ENCODE results near the gene UAP1.

Gene UAP1

GRCh38 chr1:162552684-162553252 lies 8.8 kb upstream of the UAP1 start:
- TF ChIP-seq FOXM1 (IDR thresholded peaks at IDR 0.05; ENCODE audit: borderline replicate concordance, low read depth), result no peak
- TF ChIP-seq MAX (IDR thresholded peaks at IDR 0.05), result no peak
- no peak for TF ChIP-seq TEAD4 (IDR thresholded peaks at IDR 0.05)
- TF ChIP-seq RAD21 (IDR thresholded peaks at IDR 0.05; ENCODE audit: low read depth), result no peak
- TF ChIP-seq YY1 (IDR thresholded peaks at IDR 0.05; ENCODE audit: low read depth), result no peak
- no peak for TF ChIP-seq EGR1 (IDR thresholded peaks at IDR 0.05)
- no peak for TF ChIP-seq TCF12 (IDR thresholded peaks at IDR 0.05; ENCODE audit: low read depth)
- no peak for TF ChIP-seq EP300 (IDR thresholded peaks at IDR 0.05; ENCODE audit: borderline replicate concordance)
- TF ChIP-seq ZBTB7A (IDR thresholded peaks at IDR 0.05; ENCODE audit: low read depth), result no peak
- no peak for TF ChIP-seq USF1 (IDR thresholded peaks at IDR 0.05)
- TF ChIP-seq, protein P1, sequence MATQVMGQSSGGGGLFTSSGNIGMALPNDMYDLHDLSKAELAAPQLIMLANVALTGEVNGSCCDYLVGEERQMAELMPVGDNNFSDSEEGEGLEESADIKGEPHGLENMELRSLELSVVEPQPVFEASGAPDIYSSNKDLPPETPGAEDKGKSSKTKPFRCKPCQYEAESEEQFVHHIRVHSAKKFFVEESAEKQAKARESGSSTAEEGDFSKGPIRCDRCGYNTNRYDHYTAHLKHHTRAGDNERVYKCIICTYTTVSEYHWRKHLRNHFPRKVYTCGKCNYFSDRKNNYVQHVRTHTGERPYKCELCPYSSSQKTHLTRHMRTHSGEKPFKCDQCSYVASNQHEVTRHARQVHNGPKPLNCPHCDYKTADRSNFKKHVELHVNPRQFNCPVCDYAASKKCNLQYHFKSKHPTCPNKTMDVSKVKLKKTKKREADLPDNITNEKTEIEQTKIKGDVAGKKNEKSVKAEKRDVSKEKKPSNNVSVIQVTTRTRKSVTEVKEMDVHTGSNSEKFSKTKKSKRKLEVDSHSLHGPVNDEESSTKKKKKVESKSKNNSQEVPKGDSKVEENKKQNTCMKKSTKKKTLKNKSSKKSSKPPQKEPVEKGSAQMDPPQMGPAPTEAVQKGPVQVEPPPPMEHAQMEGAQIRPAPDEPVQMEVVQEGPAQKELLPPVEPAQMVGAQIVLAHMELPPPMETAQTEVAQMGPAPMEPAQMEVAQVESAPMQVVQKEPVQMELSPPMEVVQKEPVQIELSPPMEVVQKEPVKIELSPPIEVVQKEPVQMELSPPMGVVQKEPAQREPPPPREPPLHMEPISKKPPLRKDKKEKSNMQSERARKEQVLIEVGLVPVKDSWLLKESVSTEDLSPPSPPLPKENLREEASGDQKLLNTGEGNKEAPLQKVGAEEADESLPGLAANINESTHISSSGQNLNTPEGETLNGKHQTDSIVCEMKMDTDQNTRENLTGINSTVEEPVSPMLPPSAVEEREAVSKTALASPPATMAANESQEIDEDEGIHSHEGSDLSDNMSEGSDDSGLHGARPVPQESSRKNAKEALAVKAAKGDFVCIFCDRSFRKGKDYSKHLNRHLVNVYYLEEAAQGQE (IDR thresholded peaks at IDR 0.05; ENCODE audit: low read depth), result no peak
- TF ChIP-seq NFIC (IDR thresholded peaks at IDR 0.05), result no peak
- no peak for TF ChIP-seq CREB1 (IDR thresholded peaks at IDR 0.05; ENCODE audit: low read depth)

- TF ChIP-seq EGR1 (IDR thresholded peaks at IDR 0.05) (no peak), FOXM1 (IDR thresholded peaks at IDR 0.05; ENCODE audit: borderline replicate concordance, low read depth) (no peak), CEBPB (IDR thresholded peaks at IDR 0.05) (no peak), MAX (IDR thresholded peaks at IDR 0.05) (no peak), TEAD4 (IDR thresholded peaks at IDR 0.05) (no peak), RAD21 (IDR thresholded peaks at IDR 0.05; ENCODE audit: low read depth) (no peak), TAF1 (IDR thresholded peaks at IDR 0.05; ENCODE audit: low read depth) (no peak)
- TF ChIP-seq, protein P1 (IDR thresholded peaks at IDR 0.05; ENCODE audit: low read depth), result no peak
These were observed 7.3 kb upstream of the UAP1 start for GRCh38 chr1:162554258-162554657.

DNA sequence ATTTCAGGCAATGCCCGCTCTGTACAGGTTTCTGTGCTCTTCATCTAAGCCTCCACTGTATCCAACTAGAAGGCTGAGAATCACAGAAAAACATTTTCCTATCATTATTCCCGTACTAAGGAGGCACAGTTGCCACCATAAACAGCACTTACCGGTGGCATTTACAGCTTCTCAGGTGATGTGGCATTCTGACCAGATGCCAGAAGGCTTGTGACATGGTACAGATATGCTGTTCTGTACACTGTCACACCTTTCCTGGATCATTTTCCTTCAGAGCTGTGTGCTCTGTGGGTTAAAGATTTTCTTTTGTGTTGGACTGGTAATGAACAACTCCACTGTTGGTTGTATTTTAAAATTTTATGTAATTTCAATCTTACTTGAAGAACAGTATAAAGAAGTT lies 4.0 kb upstream of the UAP1 start:
- TF ChIP-seq EP300 (IDR thresholded peaks at IDR 0.05; ENCODE audit: borderline replicate concordance), result no peak
- TF ChIP-seq YY1 (IDR thresholded peaks at IDR 0.05; ENCODE audit: low read depth), result no peak
- TF ChIP-seq USF1 (IDR thresholded peaks at IDR 0.05), result no peak
- TF ChIP-seq, protein P1 (IDR thresholded peaks at IDR 0.05; ENCODE audit: low read depth), result no peak
- TF ChIP-seq NFIC (IDR thresholded peaks at IDR 0.05), result no peak
- TF ChIP-seq CREB1 (IDR thresholded peaks at IDR 0.05; ENCODE audit: low read depth), result no peak
- no peak for TF ChIP-seq FOXM1 (IDR thresholded peaks at IDR 0.05; ENCODE audit: borderline replicate concordance, low read depth)
- no peak for TF ChIP-seq RAD21 (IDR thresholded peaks at IDR 0.05; ENCODE audit: low read depth)
- TF ChIP-seq MAX (IDR thresholded peaks at IDR 0.05), result no peak
- no peak for TF ChIP-seq ZBTB7A (IDR thresholded peaks at IDR 0.05; ENCODE audit: low read depth)
- TF ChIP-seq TEAD4 (IDR thresholded peaks at IDR 0.05), result no peak
- TF ChIP-seq CEBPB (IDR thresholded peaks at IDR 0.05), result no peak
- no peak for TF ChIP-seq TAF1 (IDR thresholded peaks at IDR 0.05; ENCODE audit: low read depth)

DNA sequence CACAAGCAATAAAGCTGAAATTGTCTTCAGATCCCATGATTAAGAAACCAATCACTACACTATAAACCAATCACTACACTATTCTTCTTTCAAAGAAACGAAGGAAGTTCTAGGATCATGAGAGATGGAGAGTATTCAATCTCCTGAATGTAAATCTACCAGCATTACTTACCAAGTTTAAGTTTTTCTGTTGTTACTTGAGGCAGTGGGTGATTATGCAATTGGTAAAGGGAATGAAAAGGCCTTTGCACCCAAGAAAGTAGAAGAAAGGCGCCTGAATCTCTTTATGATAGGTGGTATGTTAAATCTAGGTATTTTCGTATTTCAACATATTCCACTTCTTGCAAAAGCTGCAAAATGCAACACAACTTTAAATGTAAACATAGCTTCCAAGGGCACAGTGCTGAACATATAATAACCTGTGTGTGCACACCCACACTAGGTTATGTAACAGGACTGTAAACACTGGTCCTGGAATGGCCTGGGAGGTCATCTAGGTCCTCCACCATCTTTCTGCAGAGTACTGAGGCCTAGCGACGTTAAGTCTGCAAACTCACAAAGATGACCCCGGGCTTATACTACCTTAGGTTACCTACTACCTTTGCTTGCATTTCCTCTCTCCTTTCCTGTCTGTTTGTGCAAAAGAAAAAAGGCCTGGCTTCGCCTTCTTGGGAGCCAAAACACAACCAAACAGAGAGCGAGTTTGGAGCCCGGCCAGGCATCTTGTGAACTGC lies 1.1 kb upstream of the UAP1 start:
- TF ChIP-seq RAD21 (IDR thresholded peaks at IDR 0.05; ENCODE audit: low read depth) (no peak), TCF12 (IDR thresholded peaks at IDR 0.05; ENCODE audit: low read depth) (no peak), YY1 (IDR thresholded peaks at IDR 0.05; ENCODE audit: low read depth) (no peak), FOXM1 (IDR thresholded peaks at IDR 0.05; ENCODE audit: borderline replicate concordance, low read depth) (no peak), EP300 (IDR thresholded peaks at IDR 0.05; ENCODE audit: borderline replicate concordance) (no peak), TEAD4 (IDR thresholded peaks at IDR 0.05) (no peak), EGR1 (IDR thresholded peaks at IDR 0.05) (no peak), TAF1 (IDR thresholded peaks at IDR 0.05; ENCODE audit: low read depth) (no peak), CREB1 (IDR thresholded peaks at IDR 0.05; ENCODE audit: low read depth) (no peak), CEBPB (IDR thresholded peaks at IDR 0.05) (no peak), USF1 (IDR thresholded peaks at IDR 0.05) (no peak), NFIC (IDR thresholded peaks at IDR 0.05) (no peak), ZBTB7A (IDR thresholded peaks at IDR 0.05; ENCODE audit: low read depth) (no peak), MAX (IDR thresholded peaks at IDR 0.05) (no peak)
- TF ChIP-seq, protein P1 (IDR thresholded peaks at IDR 0.05; ENCODE audit: low read depth), result no peak

Data from Ishikawa (cell line).